Progenitor cell of endocrine pancreas (in vitro differentiated cells): Measurements from ENCODE around the gene GRM8. TPM values are rescaled to one million over a fixed set of nuclear protein-coding genes. Genes with fewer than 3 reads are reported as not detected.
"Not testable (repeated sequence)": the region's sequence is repeated elsewhere in the genome, so short reads cannot be mapped to it uniquely, and the experiment has no call there.

Source experiments
- DNase-seq: peaks from one replicate; pipeline ENCODE4 v3.0.0; 2021; ENCODE audit warnings: low spot score; ENCODE audit not compliant: unreplicated experiment
- H3K27ac Mint-ChIP-seq: 2 replicates; pipeline ENCODE4 v1.8.0; 2021; ENCODE audit warnings: mild to moderate bottlenecking, moderate library complexity, mixed read lengths
- H3K27me3 Mint-ChIP-seq: 2 replicates; pipeline ENCODE4 v1.8.0; 2021; ENCODE audit warnings: mixed read lengths
- H3K36me3 Mint-ChIP-seq: 2 replicates; pipeline ENCODE4 v1.8.0; 2022; ENCODE audit warnings: mixed read lengths; ENCODE audit not compliant: insufficient read depth
- H3K4me1 Mint-ChIP-seq: 2 replicates; pipeline ENCODE4 v1.8.0; 2021; ENCODE audit warnings: low read depth, mixed read lengths
- H3K4me3 Mint-ChIP-seq: 2 replicates; pipeline ENCODE4 v1.8.0; 2021; ENCODE audit warnings: low read depth, mild to moderate bottlenecking, moderate library complexity, mixed read lengths
- H3K9me3 Mint-ChIP-seq: 2 replicates; pipeline ENCODE4 v1.8.0; 2021; ENCODE audit warnings: low read depth, mixed read lengths
- total RNA-seq: library from RNA; stranded (reverse); gene quantifications from 2 replicates; pipeline ENCODE4 v1.2.1, GENCODE V29; 2021
- TF ChIP-seq, protein P1 (sequence below): fragments of 200-600 bp; sonication (generic); IDR thresholded peaks from one replicate; pipeline ENCODE4 v1.5.0; 2021; ENCODE audit warnings: antibody characterized with exemption, mild to moderate bottlenecking; ENCODE audit not compliant: unreplicated experiment

Gene GRM8
- total RNA-seq, 1 donor from 2014 or later = 4.2 TPM

DNA sequence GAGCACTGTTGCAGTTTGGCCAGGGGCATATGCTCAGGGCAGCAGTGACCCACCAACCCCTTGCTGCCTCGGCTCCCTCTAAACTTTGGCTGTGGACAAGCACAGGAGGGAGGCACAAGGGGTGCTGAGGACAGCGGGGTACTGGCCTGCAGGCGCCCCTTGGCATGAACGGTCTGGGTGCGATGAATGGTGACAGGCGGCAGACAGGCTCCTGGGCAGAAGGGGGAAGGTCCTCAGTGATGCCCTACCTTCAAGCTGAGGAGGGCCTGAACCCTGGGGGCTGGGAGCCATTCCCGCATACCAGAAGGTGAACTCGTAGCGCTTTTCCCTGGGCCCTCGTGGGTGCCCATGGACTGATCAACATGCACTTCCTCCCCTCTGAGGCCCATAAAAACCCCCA, 567.1 kb downstream of the GRM8 start:
- Mint-ChIP-seq H3K36me3 (peaks cover 2% of the 10 kb centered on the region), H3K4me3 (no peak overlapping the region), H3K27me3 (no peaks in the 10 kb centered on the region), H3K27ac (no peak overlapping the region), H3K9me3 (peaks cover 3% of the 10 kb centered on the region), H3K4me1 (peaks cover 15% of the 10 kb centered on the region)
- DNase-seq = no peak
- TF ChIP-seq, protein P1, sequence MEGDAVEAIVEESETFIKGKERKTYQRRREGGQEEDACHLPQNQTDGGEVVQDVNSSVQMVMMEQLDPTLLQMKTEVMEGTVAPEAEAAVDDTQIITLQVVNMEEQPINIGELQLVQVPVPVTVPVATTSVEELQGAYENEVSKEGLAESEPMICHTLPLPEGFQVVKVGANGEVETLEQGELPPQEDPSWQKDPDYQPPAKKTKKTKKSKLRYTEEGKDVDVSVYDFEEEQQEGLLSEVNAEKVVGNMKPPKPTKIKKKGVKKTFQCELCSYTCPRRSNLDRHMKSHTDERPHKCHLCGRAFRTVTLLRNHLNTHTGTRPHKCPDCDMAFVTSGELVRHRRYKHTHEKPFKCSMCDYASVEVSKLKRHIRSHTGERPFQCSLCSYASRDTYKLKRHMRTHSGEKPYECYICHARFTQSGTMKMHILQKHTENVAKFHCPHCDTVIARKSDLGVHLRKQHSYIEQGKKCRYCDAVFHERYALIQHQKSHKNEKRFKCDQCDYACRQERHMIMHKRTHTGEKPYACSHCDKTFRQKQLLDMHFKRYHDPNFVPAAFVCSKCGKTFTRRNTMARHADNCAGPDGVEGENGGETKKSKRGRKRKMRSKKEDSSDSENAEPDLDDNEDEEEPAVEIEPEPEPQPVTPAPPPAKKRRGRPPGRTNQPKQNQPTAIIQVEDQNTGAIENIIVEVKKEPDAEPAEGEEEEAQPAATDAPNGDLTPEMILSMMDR = no peak

- peaks cover 18% of the 10 kb centered on the region for H3K4me1 Mint-ChIP-seq
- H3K27me3 Mint-ChIP-seq = no peaks in the 10 kb centered on the region
- DNase-seq = no peak
- TF ChIP-seq, protein P1 = no peak
- no peak overlapping the region for H3K27ac Mint-ChIP-seq
- no peak overlapping the region for H3K4me3 Mint-ChIP-seq
- H3K9me3 Mint-ChIP-seq = peaks cover 3% of the 10 kb centered on the region
- peaks cover 2% of the 10 kb centered on the region for H3K36me3 Mint-ChIP-seq
These were observed 567.6 kb downstream of the GRM8 start for GRCh38 chr7:126685018-126685573.

GRCh38 chr7:126682176-126682575, 570.6 kb downstream of the GRM8 start:
- Mint-ChIP-seq H3K27me3 (no peaks in the 10 kb centered on the region), H3K4me3 (no peak overlapping the region), H3K4me1 (peaks cover 20% of the 10 kb centered on the region), H3K9me3 (peaks cover 2% of the 10 kb centered on the region), H3K36me3 (no peaks in the 10 kb centered on the region), H3K27ac (no peak overlapping the region)
- TF ChIP-seq, protein P1 = no peak
- no peak for DNase-seq

DNA sequence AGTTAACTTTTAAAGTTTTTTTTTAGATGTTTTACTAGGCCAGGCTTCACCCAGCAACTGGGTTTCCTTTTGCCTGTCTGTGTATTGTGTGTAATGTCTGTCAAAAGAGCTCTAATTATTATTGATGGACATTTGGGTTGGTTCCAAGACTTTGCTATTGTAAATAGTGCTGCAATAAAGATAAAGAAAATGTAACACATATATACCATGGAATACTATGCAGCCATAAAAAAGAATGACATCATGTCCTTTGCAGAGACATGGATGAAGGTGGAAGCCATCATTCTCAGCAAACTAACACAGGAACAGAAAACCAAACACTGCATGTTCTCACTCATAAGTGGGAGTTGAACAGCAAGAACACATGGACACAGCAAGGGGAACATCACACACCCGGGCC, 584.0 kb downstream of the GRM8 start:
- H3K36me3 Mint-ChIP-seq, DNase-seq, H3K27ac Mint-ChIP-seq, H3K27me3 Mint-ChIP-seq, H3K4me3 Mint-ChIP-seq, H3K4me1 Mint-ChIP-seq: not testable (repeated sequence)
- peaks cover 12% of the 10 kb centered on the region for H3K9me3 Mint-ChIP-seq

DNA sequence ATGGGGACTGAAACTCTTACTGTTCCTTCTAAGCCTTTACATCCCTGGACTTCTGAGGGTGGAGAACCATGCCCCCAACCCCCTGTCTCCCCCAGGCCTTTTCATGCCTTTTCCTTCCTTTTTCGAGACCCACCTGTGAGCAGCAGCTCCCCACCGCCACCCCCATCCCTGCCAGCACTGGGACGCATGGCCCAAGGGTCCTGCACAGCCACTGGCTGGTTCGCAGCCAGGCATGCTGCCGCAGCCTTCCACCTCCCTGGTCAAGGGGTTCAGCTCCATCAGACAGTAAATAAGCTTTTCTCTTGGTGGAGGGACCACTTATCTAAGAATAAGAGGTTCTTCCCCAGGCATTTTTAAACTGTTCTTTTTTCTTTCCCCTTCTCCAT, 584.4 kb downstream of the GRM8 start:
- peaks cover 12% of the 10 kb centered on the region for H3K9me3 Mint-ChIP-seq
- peaks cover 1% of the 10 kb centered on the region for H3K36me3 Mint-ChIP-seq
- no peak overlapping the region for H3K27ac Mint-ChIP-seq
- no peaks in the 10 kb centered on the region for H3K27me3 Mint-ChIP-seq
- TF ChIP-seq, protein P1 = no peak
- no peak overlapping the region for H3K4me3 Mint-ChIP-seq
- no peaks in the 10 kb centered on the region for H3K4me1 Mint-ChIP-seq
- DNase-seq = no peak

DNA sequence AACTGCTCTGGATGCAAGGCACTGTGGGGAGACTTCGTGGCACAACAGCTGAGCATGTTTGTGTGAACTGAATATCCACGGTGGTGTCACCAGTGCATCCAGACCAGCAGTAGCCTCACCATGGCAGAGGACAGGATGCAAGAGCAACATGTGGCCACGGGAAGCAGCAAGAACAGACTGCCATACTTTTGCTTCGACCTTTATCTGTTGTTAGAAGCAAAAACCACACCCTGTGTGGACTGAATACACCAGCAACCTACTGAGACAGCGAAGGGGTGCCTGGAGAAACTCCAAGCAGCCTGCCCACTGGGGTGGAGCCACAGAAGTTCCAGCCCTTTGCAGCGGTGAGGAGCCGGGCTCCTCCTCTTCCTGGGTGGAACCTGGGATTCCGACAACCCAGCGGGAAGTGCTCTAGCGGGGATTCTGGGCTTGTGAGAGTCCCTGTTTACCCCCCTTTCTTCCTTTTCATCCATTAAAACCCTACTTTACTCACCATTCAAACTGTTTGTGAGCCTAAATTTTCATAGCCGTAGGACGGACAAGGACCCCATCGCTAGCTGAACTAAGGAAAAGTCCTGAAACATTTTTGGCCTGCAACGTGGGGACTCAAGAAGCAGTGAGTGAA, 584.9 kb downstream of the GRM8 start:
- Mint-ChIP-seq H3K4me1 (no peaks in the 10 kb centered on the region), H3K4me3 (no peak overlapping the region), H3K9me3 (peaks cover 12% of the 10 kb centered on the region), H3K27ac (no peak overlapping the region), H3K27me3 (no peaks in the 10 kb centered on the region), H3K36me3 (peaks cover 1% of the 10 kb centered on the region)
- TF ChIP-seq, protein P1 = no peak
- DNase-seq = no peak
